K562 (cell line): Measurements from ENCODE around the gene PIERCE2. TPM values are rescaled to one million over a fixed set of nuclear protein-coding genes. Genes with fewer than 3 reads are reported as not detected.

ENCODE experiments used
- ATAC-seq: fragments of 200-7000 bp; cut with Tn5 transposase; 3 replicates; pipeline ENCODE4 v1.9.1; 2020; ENCODE audit warnings: moderate library complexity
- BruUV-seq: library from RNA; stranded (reverse); fragments of 400-500 nt; replicated peaks from 2 replicates; lab custom pipeline; 2021; lab: Mats Ljungman, UMichigan
- CTCF ChIA-PET: fragments of 300-600 bp; formaldehyde crosslinking; extraction: SDS; loops from one replicate; lab custom pipeline; 2021; ENCODE audit warnings: low intra/inter-chr PET ratio; lab: Yijun Ruan, JAX
- POLR2A ChIA-PET: fragments of 300-600, 350-650 bp; sonication (Branson Sonifier 250); formaldehyde crosslinking; extraction: SDS; loops from one replicate; lab custom pipeline; 2021; ENCODE audit warnings: antibody characterized with exemption, inconsistent platforms; lab: Yijun Ruan, JAX
- DNase-seq, 4 experiments: peaks; one replicate each; pipeline versions ENCODE4 v3.0.0 to v3.0.0-alpha.2; 2011 to 2018; ENCODE audit warnings: low spot score in 3 of 4, mixed read lengths in 3 of 4; ENCODE audit errors: extremely low read depth in 1 of 4
- FAIRE-seq: peaks from 2 replicates; lab custom pipeline; 2011; peaks lifted over from hg19 to GRCh38; lab: Jason Lieb, UNC
- H2AFZ ChIP-seq: 2 replicates; pipeline ENCODE4 v1.6.0; 2011; ENCODE audit warnings: low read depth, low read length, control low read depth, inconsistent platforms
- H3K27ac ChIP-seq: fragments of 200-600 bp; 3 replicates; pipeline ENCODE4 v1.8.0; 2011; ENCODE audit warnings: low read depth, mild to moderate bottlenecking, control low read depth, inconsistent platforms, low read length, moderate library complexity, mixed read lengths; ENCODE audit errors: extremely low read depth
- H3K27me3 ChIP-seq, 2 experiments: fragments of 300-600 bp in 1 of 2; 2 replicates in 1 of 2; 3 replicates in 1 of 2; pipeline versions ENCODE4 v1.6.0 to v1.8.0; 2011; ENCODE audit warnings: inconsistent platforms in 2 of 2, low read length in 2 of 2, mild to moderate bottlenecking in 1 of 2, mixed read lengths in 1 of 2, moderate library complexity in 1 of 2; ENCODE audit not compliant: control insufficient read depth in 2 of 2, insufficient read depth in 2 of 2
- H3K36me3 ChIP-seq: fragments of 300-600 bp; 3 replicates; pipeline ENCODE4 v1.8.0; 2011; ENCODE audit warnings: mild to moderate bottlenecking, low read length, inconsistent platforms; ENCODE audit not compliant: control insufficient read depth, insufficient read depth
- H3K4me1 ChIP-seq, 2 experiments: fragments of 200-600 bp in 1 of 2; replicated peaks in 1 of 2; 2 replicates in 1 of 2; 3 replicates in 1 of 2; pipeline versions ENCODE4 v1.5.1 to v1.8.0; 2011; ENCODE audit warnings: inconsistent platforms in 2 of 2, low read length in 2 of 2, mild to moderate bottlenecking in 1 of 2, mixed read lengths in 1 of 2, moderate library complexity in 1 of 2; ENCODE audit not compliant: control insufficient read depth in 2 of 2, insufficient read depth in 2 of 2
- H3K4me2 ChIP-seq: 2 replicates; pipeline ENCODE4 v1.6.1; 2011; ENCODE audit warnings: low read length, control low read depth, inconsistent platforms, mixed read lengths; ENCODE audit not compliant: insufficient read depth
- H3K4me3 ChIP-seq: fragments of 200-600 bp; sonication (generic), shearing (Covaris generic); 2 replicates; pipeline ENCODE4 v1.5.1; 2016; ENCODE audit warnings: control low read depth, inconsistent platforms
- H3K79me2 ChIP-seq: fragments of 200-600 bp; 3 replicates; pipeline ENCODE4 v1.8.0; 2011; ENCODE audit warnings: low read length, inconsistent platforms; ENCODE audit not compliant: control insufficient read depth, insufficient read depth
- H3K9ac ChIP-seq, 2 experiments: 2 replicates each; pipeline versions ENCODE4 v1.6.0 to v1.6.1; 2011; ENCODE audit warnings: low read depth in 2 of 2, low read length in 2 of 2, control low read depth in 1 of 2, inconsistent platforms in 1 of 2, mild to moderate bottlenecking in 1 of 2, mixed read lengths in 1 of 2; ENCODE audit not compliant: insufficient read depth in 1 of 2
- H3K9me1 ChIP-seq: one replicate; pipeline ENCODE4 v1.6.0; 2011; ENCODE audit warnings: inconsistent platforms, mild to moderate bottlenecking, low read length, moderate library complexity; ENCODE audit not compliant: control insufficient read depth, insufficient read depth
- H3K9me3 ChIP-seq: replicated peaks from 2 replicates; pipeline ENCODE4 v1.5.1; 2011; ENCODE audit warnings: low read depth, low read length, inconsistent platforms; ENCODE audit not compliant: control insufficient read depth, insufficient read depth
- H4K20me1 ChIP-seq: replicated peaks from 2 replicates; pipeline ENCODE4 v1.6.1; 2011; ENCODE audit warnings: low read length, inconsistent platforms, mixed read lengths; ENCODE audit not compliant: control insufficient read depth, insufficient read depth
- ARID3B ChIP-seq: fragments of 250-450 bp; sonication (Bioruptor Pico); IDR thresholded peaks from 2 replicates; pipeline ENCODE4 v1.4.0; 2020; ENCODE audit warnings: borderline replicate concordance
- ESRRB ChIP-seq: fragments of 250-450 bp; sonication (Bioruptor Pico); IDR thresholded peaks from 2 replicates; pipeline ENCODE4 v1.5.0; 2020; ENCODE audit warnings: mild to moderate bottlenecking, moderate library complexity, borderline replicate concordance
- LARP7 ChIP-seq: fragments of 450-650 bp; IDR thresholded peaks from 2 replicates; pipeline ENCODE4 v1.6.1; 2016
- POLR2B ChIP-seq: fragments of 450-650 bp; IDR thresholded peaks from 2 replicates; pipeline ENCODE4 v1.6.1; 2018; ENCODE audit warnings: low read depth; ENCODE audit not compliant: partially characterized antibody
- WGBS: fragments of 100-300 bp; shearing (Covaris generic); methylation state at CpG from one replicate; pipeline ENCODE4 v1.1.6; 2016; ENCODE audit warnings: low coverage, mixed read lengths; ENCODE audit not compliant: insufficient coverage; ENCODE audit errors: missing lambda C conversion rate; 5-methylcytosine and 5-hydroxymethylcytosine counted together
- in situ Hi-C: fragments of 300-500 bp; cut with MboI; formaldehyde crosslinking; loops from 4 replicates; pipeline ENCODE4 v1.15.0; 2018; ENCODE audit warnings: inconsistent platforms, mixed read lengths
- intact Hi-C: fragments of 100-400 bp; cut with micrococcal nuclease; formaldehyde crosslinking; loops from 2 replicates; pipeline ENCODE4 v1.14.2; 2022
- polyA plus RNA-seq, 8 experiments: library from polyadenylated mRNA; depleted of rRNA in 4 of 8; stranded (reverse) in 5 of 8; unstranded in 3 of 8; fragments of >200 nt; fragmentation: Nextera tagmentation in 2 of 8; fragmentation: Illumina TruSeq in 1 of 8; extraction: Ambion mirVana in 2 of 8; extraction: Trizol in 1 of 8; gene quantifications; 2 replicates each; pipeline versions ENCODE4 v1.2.1 to v1.2.3, GENCODE V29; 2011 to 2014; ENCODE audit warnings: inconsistent platforms in 1 of 8, missing spikeins in 1 of 8
- total RNA-seq, 7 experiments: library from RNA; depleted of rRNA in 6 of 7; stranded (reverse); fragments of >200 nt in 6 of 7; fragmentation: Illumina TruSeq in 2 of 7; extraction: Trizol in 2 of 7; gene quantifications; 2 replicates each; pipeline versions ENCODE4 v1.2.1 to v1.2.3, GENCODE V29; 2011 to 2021; ENCODE audit warnings: low replicate concordance in 1 of 7
- TF ChIP-seq, protein P1 (sequence below): fragments of 450-650 bp; IDR thresholded peaks from 2 replicates; pipeline ENCODE4 v1.6.1; 2016; ENCODE audit warnings: low read depth

PIERCE2 gene
- total and polyA plus RNA-seq, 9 of the 15 experiments (the other 6 are each of a cell fraction or from before 2014, with no cell fraction given), result 2.9 to 4.8 (median 4.0) TPM

DNA sequence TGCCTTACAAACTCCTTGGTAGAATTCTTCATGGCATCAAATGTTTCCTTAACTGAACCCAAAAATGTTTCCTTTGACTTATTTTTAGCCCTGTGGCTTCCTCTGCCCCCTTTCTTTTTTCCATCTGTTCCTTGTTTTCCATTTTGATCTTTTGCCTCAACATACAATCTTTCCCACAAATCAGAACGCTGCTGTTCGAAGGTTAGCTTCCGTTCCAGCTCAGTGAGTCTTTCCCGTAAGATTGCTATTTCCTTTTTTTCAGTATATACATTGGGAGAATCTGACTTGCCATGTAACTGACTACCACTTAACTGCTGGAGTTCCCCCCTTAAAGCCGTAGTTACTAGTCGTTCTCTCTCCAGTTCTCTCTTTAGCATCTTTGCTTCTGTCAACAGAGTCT, 48.0 kb upstream of the PIERCE2 start:
- H3K4me1 ChIP-seq, result no peaks in the 10 kb centered on the region
- WGBS, result 87% methylated on average over 6 of the region's 6 CpGs
- FAIRE-seq, result no peak
- no peaks in the 10 kb centered on the region for H3K79me2 ChIP-seq
- no peak for TF ChIP-seq LARP7
- TF ChIP-seq POLR2B, result peak; percentile 20
- TF ChIP-seq, all 486 proteins: peak for 1
- intact Hi-C loops (no loop called here), in situ Hi-C loops (no loop called here)
- Histone ChIP-seq H3K9ac (no peak overlapping the region), H2AFZ (no peak overlapping the region), H4K20me1 (no peaks in the 10 kb centered on the region), H3K4me2 (no peak overlapping the region), H3K36me3 (peaks cover 45% of the 10 kb centered on the region; the same call in 2 of the 3 replicates), H3K4me3 (no peak overlapping the region), H3K27ac (no peak overlapping the region), H3K9me3 (no peaks in the 10 kb centered on the region), H3K9me1 (no peaks in the 10 kb centered on the region), H3K27me3 (no peaks in the 10 kb centered on the region)
- no peak for DNase-seq
- POLR2A ChIA-PET, result interaction anchor here (1.2 to 1.4 kb wide), 2 partner anchors 31 to 36 kb away, joined by 3 to 5 read pairs; no protein-coding TSS in a partner anchor
- no peak for ATAC-seq
- no TSS peak for BruUV-seq
- CTCF ChIA-PET, result no interaction called here

GRCh38 chr15:55361048-55361447, 47.2 kb upstream of the PIERCE2 start:
- TF ChIP-seq ARID3B (CRISPR knock-in tag) (no peak), ESRRB (CRISPR knock-in tag) (no peak)
- TF ChIP-seq, protein P1, sequence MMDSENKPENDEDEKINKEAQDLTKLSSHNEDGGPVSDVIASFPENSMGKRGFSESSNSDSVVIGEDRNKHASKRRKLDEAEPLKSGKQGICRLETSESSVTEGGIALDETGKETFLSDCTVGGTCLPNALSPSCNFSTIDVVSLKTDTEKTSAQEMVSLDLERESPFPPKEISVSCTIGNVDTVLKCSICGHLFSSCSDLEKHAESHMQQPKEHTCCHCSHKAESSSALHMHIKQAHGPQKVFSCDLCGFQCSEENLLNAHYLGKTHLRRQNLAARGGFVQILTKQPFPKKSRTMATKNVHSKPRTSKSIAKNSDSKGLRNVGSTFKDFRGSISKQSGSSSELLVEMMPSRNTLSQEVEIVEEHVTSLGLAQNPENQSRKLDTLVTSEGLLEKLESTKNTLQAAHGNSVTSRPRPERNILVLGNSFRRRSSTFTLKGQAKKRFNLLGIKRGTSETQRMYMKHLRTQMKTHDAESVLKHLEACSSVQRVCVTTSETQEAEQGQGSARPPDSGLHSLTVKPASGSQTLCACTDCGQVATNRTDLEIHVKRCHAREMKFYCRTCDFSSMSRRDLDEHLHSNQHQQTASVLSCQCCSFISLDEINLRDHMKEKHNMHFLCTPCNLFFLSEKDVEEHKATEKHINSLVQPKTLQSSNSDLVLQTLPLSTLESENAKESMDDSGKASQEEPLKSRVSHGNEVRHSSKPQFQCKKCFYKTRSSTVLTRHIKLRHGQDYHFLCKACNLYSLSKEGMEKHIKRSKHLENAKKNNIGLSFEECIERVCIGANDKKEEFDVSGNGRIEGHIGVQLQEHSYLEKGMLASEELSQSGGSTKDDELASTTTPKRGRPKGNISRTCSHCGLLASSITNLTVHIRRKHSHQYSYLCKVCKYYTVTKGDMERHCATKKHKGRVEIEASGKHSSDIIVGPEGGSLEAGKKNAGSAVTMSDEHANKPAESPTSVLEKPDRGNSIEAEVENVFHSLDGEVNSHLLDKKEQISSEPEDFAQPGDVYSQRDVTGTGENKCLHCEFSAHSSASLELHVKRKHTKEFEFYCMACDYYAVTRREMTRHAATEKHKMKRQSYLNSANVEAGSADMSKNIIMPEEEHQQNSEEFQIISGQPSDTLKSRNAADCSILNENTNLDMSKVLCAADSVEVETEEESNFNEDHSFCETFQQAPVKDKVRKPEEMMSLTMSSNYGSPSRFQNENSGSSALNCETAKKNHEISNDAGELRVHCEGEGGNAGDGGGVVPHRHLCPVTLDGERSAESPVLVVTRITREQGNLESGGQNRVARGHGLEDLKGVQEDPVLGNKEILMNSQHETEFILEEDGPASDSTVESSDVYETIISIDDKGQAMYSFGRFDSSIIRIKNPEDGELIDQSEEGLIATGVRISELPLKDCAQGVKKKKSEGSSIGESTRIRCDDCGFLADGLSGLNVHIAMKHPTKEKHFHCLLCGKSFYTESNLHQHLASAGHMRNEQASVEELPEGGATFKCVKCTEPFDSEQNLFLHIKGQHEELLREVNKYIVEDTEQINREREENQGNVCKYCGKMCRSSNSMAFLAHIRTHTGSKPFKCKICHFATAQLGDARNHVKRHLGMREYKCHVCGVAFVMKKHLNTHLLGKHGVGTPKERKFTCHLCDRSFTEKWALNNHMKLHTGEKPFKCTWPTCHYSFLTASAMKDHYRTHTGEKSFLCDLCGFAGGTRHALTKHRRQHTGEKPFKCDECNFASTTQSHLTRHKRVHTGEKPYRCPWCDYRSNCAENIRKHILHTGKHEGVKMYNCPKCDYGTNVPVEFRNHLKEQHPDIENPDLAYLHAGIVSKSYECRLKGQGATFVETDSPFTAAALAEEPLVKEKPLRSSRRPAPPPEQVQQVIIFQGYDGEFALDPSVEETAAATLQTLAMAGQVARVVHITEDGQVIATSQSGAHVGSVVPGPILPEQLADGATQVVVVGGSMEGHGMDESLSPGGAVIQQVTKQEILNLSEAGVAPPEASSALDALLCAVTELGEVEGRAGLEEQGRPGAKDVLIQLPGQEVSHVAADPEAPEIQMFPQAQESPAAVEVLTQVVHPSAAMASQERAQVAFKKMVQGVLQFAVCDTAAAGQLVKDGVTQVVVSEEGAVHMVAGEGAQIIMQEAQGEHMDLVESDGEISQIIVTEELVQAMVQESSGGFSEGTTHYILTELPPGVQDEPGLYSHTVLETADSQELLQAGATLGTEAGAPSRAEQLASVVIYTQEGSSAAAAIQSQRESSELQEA, result no peak
- 96% methylated on average over 10 of the region's 10 CpGs for WGBS
- no peaks in the 10 kb centered on the region for H3K27me3 ChIP-seq
- H3K4me1 ChIP-seq, result no peaks in the 10 kb centered on the region
- H3K9me3 ChIP-seq, result no peaks in the 10 kb centered on the region
- ChIA-PET POLR2A (no interaction called here), CTCF (no interaction called here)
- H3K79me2 ChIP-seq, result no peaks in the 10 kb centered on the region
- intact Hi-C loops (no loop called here), in situ Hi-C loops (no loop called here)
- no TSS peak for BruUV-seq
- H3K9me1 ChIP-seq, result no peaks in the 10 kb centered on the region
- H4K20me1 ChIP-seq, result no peaks in the 10 kb centered on the region
- ATAC-seq (no peak), DNase-seq (no peak), FAIRE-seq (no peak)
- H3K9ac ChIP-seq, result no peak overlapping the region
- H3K27ac ChIP-seq, result no peak overlapping the region
- no peak overlapping the region for H3K4me2 ChIP-seq
- H2AFZ ChIP-seq, result no peak overlapping the region
- no peak overlapping the region for H3K4me3 ChIP-seq
- peaks cover 39% of the 10 kb centered on the region; the same call in 2 of the 3 replicates for H3K36me3 ChIP-seq
